Spleen (tissue), 11 donors: ENCODE measurements around the gene ANKRD44. TPM values are rescaled to one million over a fixed set of nuclear protein-coding genes. Genes with fewer than 3 reads are reported as not detected.

Experiments used
- DNase-seq: peaks from one replicate; pipeline ENCODE4 v3.0.0-alpha.2; 2020
- H3K27ac ChIP-seq, 8 donors: fragments of 200-600 bp; sonication (generic) in 7 of 8; 1 replicate in 4 of 8; 2 replicates in 4 of 8; pipeline versions ENCODE4 v1.5.0 to v1.8.0; 2016 to 2021; ENCODE audit warnings: inconsistent platforms in 4 of 8, mild to moderate bottlenecking in 4 of 8, moderate library complexity in 1 of 8
- H3K27me3 ChIP-seq, 7 donors: fragments of 200-600 bp; sonication (generic) in 6 of 7; replicated peaks in 1 of 7; 1 replicate in 4 of 7; 2 replicates in 3 of 7; pipeline versions ENCODE4 v1.5.0 to v1.8.0; 2016 to 2021; ENCODE audit warnings: inconsistent platforms in 3 of 7, mild to moderate bottlenecking in 1 of 7
- H3K36me3 ChIP-seq, 6 donors: fragments of 200-600 bp; sonication (generic) in 5 of 6; 1 replicate in 4 of 6; 2 replicates in 2 of 6; pipeline versions ENCODE4 v1.5.0 to v1.8.0; 2016 to 2021; ENCODE audit warnings: inconsistent platforms in 2 of 6
- H3K4me1 ChIP-seq, 6 donors: fragments of 200-600 bp; sonication (generic) in 5 of 6; 1 replicate in 3 of 6; 2 replicates in 3 of 6; pipeline versions ENCODE4 v1.5.0 to v1.8.0; 2016 to 2021; ENCODE audit warnings: inconsistent platforms in 3 of 6
- H3K4me3 ChIP-seq, 8 donors: fragments of 200-600 bp; sonication (generic) in 7 of 8; 1 replicate in 4 of 8; 2 replicates in 4 of 8; pipeline versions ENCODE4 v1.5.0 to v1.8.0; 2016 to 2021; ENCODE audit warnings: inconsistent platforms in 4 of 8, mild to moderate bottlenecking in 4 of 8, moderate library complexity in 2 of 8
- H3K9me3 ChIP-seq, 8 donors: fragments of 200-600 bp; sonication (generic) in 7 of 8; 1 replicate in 4 of 8; 2 replicates in 4 of 8; pipeline versions ENCODE4 v1.5.0 to v1.8.0; 2016 to 2021; ENCODE audit warnings: inconsistent platforms in 4 of 8
- CTCF ChIP-seq, 11 experiments: fragments of 200-600 bp in 7 of 11; fragments of 450-650 bp in 4 of 11; sonication (generic) in 4 of 11; IDR thresholded peaks in 8 of 11; conservative IDR thresholded peaks in 3 of 11; 1 replicate in 7 of 11; 2 replicates in 4 of 11; pipeline versions ENCODE4 v1.4.0 to v1.8.0; 2016 to 2021; ENCODE audit warnings: antibody characterized with exemption in 11 of 11, inconsistent platforms in 4 of 11, mild to moderate bottlenecking in 1 of 11
- POLR2A ChIP-seq, 3 donors: fragments of 450-650 bp; IDR thresholded peaks; one replicate each; pipeline ENCODE4 v1.5.1; 2017; ENCODE audit warnings: antibody characterized with exemption in 3 of 3, mild to moderate bottlenecking in 1 of 3
- POLR2AphosphoS5 ChIP-seq, 3 donors: sonication (generic); formaldehyde crosslinking; IDR thresholded peaks; one replicate each; pipeline ENCODE4 v1.5.1; 2017; ENCODE audit warnings: antibody characterized with exemption in 3 of 3
- WGBS, 5 donors: extraction: QIAGEN DNeasy Blood & Tissue Kit in 3 of 5; methylation state at CpG; one replicate each; pipeline versions ENCODE4 v1.1.5 to v1.1.7; 2013 to 2018; 5-methylcytosine and 5-hydroxymethylcytosine counted together
- intact Hi-C: fragments of 100-400 bp; cut with DNase I; formaldehyde crosslinking; loops from one replicate; pipeline ENCODE4 v1.15.0; 2023; ENCODE audit warnings: low total_unique reads
- polyA plus RNA-seq, 3 donors: library from polyadenylated mRNA; stranded (reverse); fragments of 200-250 nt; gene quantifications; one replicate each; pipeline ENCODE4 v1.2.1, GENCODE V29; 2013
- total RNA-seq, 7 donors: library from RNA; depleted of rRNA in 3 of 7; stranded (reverse); fragments of >200 nt in 3 of 7; fragmentation: NEBNext Ultra II Directional in 4 of 7; extraction: Animal tissue kit (Norgen Biotek cat#: 25700) in 4 of 7; gene quantifications; one replicate each; pipeline versions ENCODE4 v1.1.0 to v1.2.1, GENCODE V29; 2016 to 2021
- donor health status: healthy with polysubstance abuse.
- donor health status: DM: no; HTN: no; CAD: no; lungs with moderate emphysema.
- donor health status: DM: no; HTN: no; CAD: no.
- donor health status: Bipolar disorder and iron deficiency.
- donor health status: healthy.
- donor health status: DM: no; HTN: no; CAD: no.
- donor health status: DM: yes; HTN: yes; CAD: no.

Gene ANKRD44
- total and polyA plus RNA-seq, 10 donors = 16.0 to 183 (median 140) TPM

- H3K9me3 ChIP-seq = peaks cover 8 to 23% (median 16%) of the 10 kb centered on the region in 8 donors
- H3K27me3 ChIP-seq = no peaks in the 10 kb centered on the region
- DNase-seq = no peak
- peaks cover 3 to 87% (median 32%) of the 10 kb centered on the region in 6 donors for H3K36me3 ChIP-seq
- intact Hi-C loops = no loop called here
- no peak overlapping the region for H3K27ac ChIP-seq
- 88 to 100% (median 98%) methylated on average over 1 of the region's 1 CpG for WGBS, 5 donors
- TF ChIP-seq POLR2AphosphoS5 (IDR thresholded peaks at IDR 0.05) = no peak
- TF ChIP-seq CTCF (IDR thresholded peaks at IDR 0.05 in 8 of 11, conservative IDR thresholded peaks at IDR 0.05 in 3 of 11) = no peak
- TF ChIP-seq POLR2A (IDR thresholded peaks at IDR 0.05) = no peak
- no peak overlapping the region for H3K4me3 ChIP-seq
- H3K4me1 ChIP-seq = no peaks in the 10 kb centered on the region
These were observed 251.1 kb downstream of the ANKRD44 start for GRCh38 chr2:197059477-197059876.

GRCh38 chr2:197058777-197059300 is 251.7 kb downstream of the ANKRD44 start:
- peaks cover 3 to 93% (median 35%) of the 10 kb centered on the region in 6 donors for H3K36me3 ChIP-seq
- intact Hi-C loops = no loop called here
- no peak for DNase-seq
- no peak for TF ChIP-seq POLR2A (IDR thresholded peaks at IDR 0.05)
- TF ChIP-seq CTCF (IDR thresholded peaks at IDR 0.05 in 8 of 11, conservative IDR thresholded peaks at IDR 0.05 in 3 of 11) = no peak
- TF ChIP-seq POLR2AphosphoS5 (IDR thresholded peaks at IDR 0.05) = no peak
- WGBS, 5 donors = 94 to 100% (median 95%) methylated on average over 1 of the region's 1 CpG
- peaks cover 8 to 26% (median 17%) of the 10 kb centered on the region in 8 donors for H3K9me3 ChIP-seq
- no peak overlapping the region for H3K27ac ChIP-seq
- no peaks in the 10 kb centered on the region for H3K4me1 ChIP-seq
- H3K4me3 ChIP-seq = no peak overlapping the region
- H3K27me3 ChIP-seq = no peaks in the 10 kb centered on the region

- H3K4me1 ChIP-seq = no peaks in the 10 kb centered on the region
- peaks cover 8 to 26% (median 17%) of the 10 kb centered on the region in 8 donors for H3K9me3 ChIP-seq
- no peak overlapping the region for H3K27ac ChIP-seq
- no peak for DNase-seq
- intact Hi-C loops = no loop called here
- no peak for TF ChIP-seq CTCF (IDR thresholded peaks at IDR 0.05 in 8 of 11, conservative IDR thresholded peaks at IDR 0.05 in 3 of 11)
- no peak for TF ChIP-seq POLR2A (IDR thresholded peaks at IDR 0.05)
- no peak overlapping the region for H3K4me3 ChIP-seq
- 88 to 91% (median 91%) methylated on average over 2 of the region's 2 CpGs for WGBS, 5 donors
- H3K27me3 ChIP-seq = no peaks in the 10 kb centered on the region
- peaks cover 3 to 97% (median 37%) of the 10 kb centered on the region in 6 donors for H3K36me3 ChIP-seq
These were observed 252.6 kb downstream of the ANKRD44 start for GRCh38 chr2:197057959-197058358.

DNA sequence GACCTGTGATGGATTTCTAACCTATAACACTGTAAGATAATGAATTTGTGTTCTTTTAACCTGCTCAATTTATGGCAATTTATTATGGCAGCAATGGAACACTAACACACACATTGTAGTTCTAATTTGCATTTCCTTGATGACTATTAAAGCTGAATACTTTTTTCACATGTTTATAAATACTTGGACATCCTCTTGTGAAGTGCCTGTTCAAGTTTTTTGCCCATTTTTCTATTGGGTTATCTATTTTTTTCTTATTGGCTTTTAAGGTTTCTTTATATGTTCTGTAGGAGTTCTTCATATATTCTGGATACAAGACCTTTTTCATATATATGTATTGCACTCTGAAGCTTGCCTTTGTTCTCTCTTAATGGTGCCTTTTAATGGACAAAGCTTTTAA is 255.5 kb downstream of the ANKRD44 start:
- intact Hi-C loops = no loop called here
- Histone ChIP-seq H3K36me3 (peaks cover 3 to 98% (median 34%) of the 10 kb centered on the region in 6 donors), H3K27ac (no peak overlapping the region), H3K4me1 (no peaks in the 10 kb centered on the region), H3K9me3 (peaks cover 8 to 26% (median 17%) of the 10 kb centered on the region in 8 donors), H3K27me3 (no peaks in the 10 kb centered on the region), H3K4me3 (no peak overlapping the region)
- no peak for DNase-seq
- TF ChIP-seq POLR2AphosphoS5 (IDR thresholded peaks at IDR 0.05) (no peak), CTCF (IDR thresholded peaks at IDR 0.05 in 8 of 11, conservative IDR thresholded peaks at IDR 0.05 in 3 of 11) (no peak), POLR2A (IDR thresholded peaks at IDR 0.05) (no peak)
